H54 (cell line): ENCODE measurements around the gene ZNHIT1.
"Not testable (repeated sequence)": the region's sequence is repeated elsewhere in the genome, so short reads cannot be mapped to it uniquely, and the experiment has no call there.

Experiments used
- DNase-seq: peaks from one replicate; pipeline ENCODE4 v3.0.0; 2011; ENCODE audit warnings: low spot score, mixed read lengths; ENCODE audit not compliant: insufficient read length
- FAIRE-seq: peaks from 3 replicates; lab custom pipeline; 2011; peaks lifted over from hg19 to GRCh38; lab: Jason Lieb, UNC
- POLR2A ChIP-seq: IDR thresholded peaks from 2 replicates; pipeline ENCODE4 v1.6.1; 2011; ENCODE audit warnings: low read depth, mild to moderate bottlenecking, low read length

The ZNHIT1 gene

GRCh38 chr7:101248276-101248675, 30.3 kb downstream of the ZNHIT1 start:
- no peak for TF ChIP-seq POLR2A
- FAIRE-seq (no peak), DNase-seq (no peak)

GRCh38 chr7:101250324-101250723, 32.4 kb downstream of the ZNHIT1 start:
- no peak for TF ChIP-seq POLR2A
- DNase-seq (no peak), FAIRE-seq (no peak)

GRCh38 chr7:101251871-101252659, 34.1 kb downstream of the ZNHIT1 start:
- peak; percentile 60 for TF ChIP-seq POLR2A
- DNase-seq (peak; percentile 97), FAIRE-seq (no peak)

GRCh38 chr7:101253199-101253598, 35.2 kb downstream of the ZNHIT1 start:
- DNase-seq, FAIRE-seq: not testable (repeated sequence)

- FAIRE-seq (no peak), DNase-seq (no peak)
- TF ChIP-seq POLR2A, result no peak
These were observed 37.8 kb downstream of the ZNHIT1 start for GRCh38 chr7:101255796-101256195.

- FAIRE-seq (no peak), DNase-seq (no peak)
- no peak for TF ChIP-seq POLR2A
These were observed 40.3 kb downstream of the ZNHIT1 start for GRCh38 chr7:101258243-101258731.

- not testable (repeated sequence) for DNase-seq, FAIRE-seq
These were observed 46.2 kb downstream of the ZNHIT1 start for GRCh38 chr7:101264102-101264706.

- no peak for TF ChIP-seq POLR2A
- no peak for DNase-seq
- no peak for FAIRE-seq
These were observed 47.9 kb downstream of the ZNHIT1 start for GRCh38 chr7:101265622-101266516.

- DNase-seq (no peak), FAIRE-seq (no peak)
- TF ChIP-seq POLR2A, result no peak
These were observed 51.7 kb downstream of the ZNHIT1 start for GRCh38 chr7:101269664-101270063.

- FAIRE-seq, result no peak
- TF ChIP-seq POLR2A, result no peak
These were observed 53.1 kb downstream of the ZNHIT1 start for GRCh38 chr7:101271021-101271420.

GRCh38 chr7:101273206-101273605, 55.2 kb downstream of the ZNHIT1 start:
- DNase-seq (no peak), FAIRE-seq (no peak)
- no peak for TF ChIP-seq POLR2A

More at GRCh38 chr7:101271021-101271420, 53.1 kb downstream of the ZNHIT1 start:
- no peak for DNase-seq
